Activated CD8-positive, alpha-beta T cell treated with anti-CD3 and anti-CD28 coated beads for 36 hours (primary cell): Measurements from ENCODE around the gene CACNA2D4. TPM values are rescaled to one million over a fixed set of nuclear protein-coding genes. Genes with fewer than 3 reads are reported as not detected.

Source experiments
- ATAC-seq: fragments of 200-7000 bp; cut with Tn5 transposase; one replicate; pipeline ENCODE4 v1.10.0; 2021; ENCODE audit warnings: mild to moderate bottlenecking, moderate library complexity
- CTCF ChIA-PET: fragments of 350-600 bp; sonication (Branson Sonifier 250); formaldehyde crosslinking; loops from one replicate; lab custom pipeline; 2021; ENCODE audit warnings: antibody characterized with exemption; lab: Charles Lee
- POLR2A ChIA-PET: fragments of 350-600 bp; sonication (Branson Sonifier 250); formaldehyde crosslinking; loops from one replicate; lab custom pipeline; 2021; ENCODE audit warnings: antibody characterized with exemption; lab: Charles Lee
- DNase-seq: peaks from one replicate; pipeline ENCODE4 v3.0.0-alpha.2; 2020
- H3K27ac Mint-ChIP-seq: one replicate; pipeline ENCODE4 v1.8.0; 2021; ENCODE audit warnings: mild to moderate bottlenecking, mixed read lengths
- H3K27me3 Mint-ChIP-seq: one replicate; pipeline ENCODE4 v1.8.0; 2021; ENCODE audit warnings: mixed read lengths
- H3K36me3 Mint-ChIP-seq: one replicate; pipeline ENCODE4 v1.8.0; 2021; ENCODE audit warnings: low read depth, mixed read lengths
- H3K4me1 Mint-ChIP-seq: one replicate; pipeline ENCODE4 v1.8.0; 2021; ENCODE audit warnings: low read depth, mixed read lengths
- H3K4me3 Mint-ChIP-seq: one replicate; pipeline ENCODE4 v1.8.0; 2021; ENCODE audit warnings: mild to moderate bottlenecking, moderate library complexity, mixed read lengths
- H3K9me3 Mint-ChIP-seq: one replicate; pipeline ENCODE4 v1.8.0; 2021; ENCODE audit warnings: mixed read lengths
- CTCF ChIP-seq: fragments of 200-600 bp; IDR thresholded peaks from one replicate; pipeline ENCODE4 v1.8.0; 2022; ENCODE audit warnings: antibody characterized with exemption, mild to moderate bottlenecking
- intact Hi-C: fragments of 100-400 bp; cut with micrococcal nuclease; formaldehyde crosslinking; loops from one replicate; pipeline ENCODE4 v1.10.0; 2022
- total RNA-seq, 2 experiments: library from RNA; stranded (reverse); gene quantifications; one replicate each; pipeline ENCODE4 v1.2.3, GENCODE V29; 2021

Gene CACNA2D4
- total RNA-seq, 2 experiments from 2014 or later: 4.2 to 4.3 TPM

GRCh38 chr12:1929985-1930802 is 11.7 kb upstream of the CACNA2D4 start:
- H3K27me3 Mint-ChIP-seq: no peaks in the 10 kb centered on the region
- H3K4me1 Mint-ChIP-seq: peaks cover 6% of the 10 kb centered on the region
- ATAC-seq: no peak
- H3K9me3 Mint-ChIP-seq: no peaks in the 10 kb centered on the region
- ChIA-PET CTCF (interaction anchor here (1.5 to 2.6 kb wide), 2 partner anchors 10 to 139 kb away, joined by 3 to 15 read pairs; no protein-coding TSS in a partner anchor), POLR2A (no interaction called here)
- DNase-seq: no peak
- H3K4me3 Mint-ChIP-seq: no peak overlapping the region
- no peak overlapping the region for H3K27ac Mint-ChIP-seq
- H3K36me3 Mint-ChIP-seq: no peaks in the 10 kb centered on the region
- intact Hi-C loops: no loop called here
- TF ChIP-seq CTCF: no peak

GRCh38 chr12:1929241-1929984 is 11.0 kb upstream of the CACNA2D4 start:
- intact Hi-C loops: no loop called here
- H3K4me1 Mint-ChIP-seq: peaks cover 13% of the 10 kb centered on the region
- H3K9me3 Mint-ChIP-seq: no peaks in the 10 kb centered on the region
- ChIA-PET POLR2A (no interaction called here), CTCF (interaction anchor here (1.5 to 2.6 kb wide), 2 partner anchors 10 to 138 kb away, joined by 3 to 15 read pairs; no protein-coding TSS in a partner anchor)
- ATAC-seq (no peak), DNase-seq (no peak)
- H3K4me3 Mint-ChIP-seq: no peak overlapping the region
- H3K27ac Mint-ChIP-seq: no peak overlapping the region
- no peaks in the 10 kb centered on the region for H3K36me3 Mint-ChIP-seq
- TF ChIP-seq CTCF: no peak
- no peaks in the 10 kb centered on the region for H3K27me3 Mint-ChIP-seq

- ChIA-PET POLR2A (no interaction called here), CTCF (interaction anchor here (1.0 to 2.6 kb wide), 2 partner anchors 11 to 138 kb away, joined by 3 to 15 read pairs; no protein-coding TSS in a partner anchor)
- no peak overlapping the region for H3K4me3 Mint-ChIP-seq
- H3K27me3 Mint-ChIP-seq: no peaks in the 10 kb centered on the region
- intact Hi-C loops: no loop called here
- H3K4me1 Mint-ChIP-seq: peaks cover 15% of the 10 kb centered on the region
- DNase-seq (no peak), ATAC-seq (no peak)
- H3K36me3 Mint-ChIP-seq: no peaks in the 10 kb centered on the region
- H3K27ac Mint-ChIP-seq: no peak overlapping the region
- no peaks in the 10 kb centered on the region for H3K9me3 Mint-ChIP-seq
- TF ChIP-seq CTCF: no peak
These were observed 10.1 kb upstream of the CACNA2D4 start for GRCh38 chr12:1928439-1929121.

GRCh38 chr12:1927751-1928351 is 9.4 kb upstream of the CACNA2D4 start:
- DNase-seq (no peak), ATAC-seq (no peak)
- H3K9me3 Mint-ChIP-seq: no peaks in the 10 kb centered on the region
- no peaks in the 10 kb centered on the region for H3K36me3 Mint-ChIP-seq
- POLR2A ChIA-PET: interaction anchor here (0.6 to 1.1 kb wide), 2 partner anchors 56 to 132 kb away, joined by 3 read pairs; no protein-coding TSS in a partner anchor
- H3K27ac Mint-ChIP-seq: no peak overlapping the region
- intact Hi-C loops: no loop called here
- H3K4me3 Mint-ChIP-seq: no peak overlapping the region
- CTCF ChIA-PET: interaction anchor here (1.0 to 2.6 kb wide), 2 partner anchors 12 to 137 kb away, joined by 3 to 11 read pairs; no protein-coding TSS in a partner anchor
- H3K4me1 Mint-ChIP-seq: peaks cover 15% of the 10 kb centered on the region
- TF ChIP-seq CTCF: no peak
- H3K27me3 Mint-ChIP-seq: peaks cover 2% of the 10 kb centered on the region
